Fibroblast of lung (primary cell): ENCODE data around the gene SLIT1. TPM values are rescaled to one million over a fixed set of nuclear protein-coding genes. Genes with fewer than 3 reads are reported as not detected.
A peak's percentile ranks its signal among the peaks of the same experiment; 100 is the strongest.

ENCODE experiments used
- DNase-seq, 2 donors: peaks; one replicate each; pipeline versions ENCODE4 v3.0.0 to v3.0.0-alpha.2; 2010; ENCODE audit warnings: low read depth in 2 of 2
- H2AFZ ChIP-seq: 2 replicates; pipeline ENCODE4 v1.5.1; 2012; ENCODE audit warnings: low read length, control low read depth, inconsistent platforms
- H3K27ac ChIP-seq: 2 replicates; pipeline ENCODE4 v1.5.1; 2011; ENCODE audit warnings: low read length, control low read depth; ENCODE audit not compliant: insufficient read depth
- H3K27me3 ChIP-seq: 2 replicates; pipeline ENCODE4 v1.5.1; 2011; ENCODE audit warnings: mild to moderate bottlenecking, low read length; ENCODE audit not compliant: control insufficient read depth, insufficient read depth
- H3K36me3 ChIP-seq: 2 replicates; pipeline ENCODE4 v1.5.1; 2011; ENCODE audit warnings: low read length; ENCODE audit not compliant: control insufficient read depth, insufficient read depth
- H3K4me1 ChIP-seq: 2 replicates; pipeline ENCODE4 v1.5.1; 2011; ENCODE audit warnings: low read length; ENCODE audit not compliant: control insufficient read depth, insufficient read depth; ENCODE audit errors: extremely low read depth
- H3K4me2 ChIP-seq: 2 replicates; pipeline ENCODE4 v1.5.1; 2011; ENCODE audit warnings: low read length, control low read depth; ENCODE audit not compliant: insufficient read depth; ENCODE audit errors: extremely low read depth
- H3K4me3 ChIP-seq, 4 experiments: fragments of 200-600 bp in 1 of 4; sonication (generic) in 1 of 4; replicated peaks in 1 of 4; 2 replicates each; pipeline ENCODE4 v1.5.1; 2011 to 2016; ENCODE audit warnings: low read length in 4 of 4, low read depth in 3 of 4, mild to moderate bottlenecking in 3 of 4, control low read depth in 2 of 4, inconsistent platforms in 1 of 4, mixed read lengths in 1 of 4; ENCODE audit not compliant: insufficient read depth in 1 of 4; ENCODE audit errors: control extremely low read depth in 1 of 4
- H3K79me2 ChIP-seq: 2 replicates; pipeline ENCODE4 v1.5.1; 2012; ENCODE audit warnings: mild to moderate bottlenecking, low read length, inconsistent platforms; ENCODE audit not compliant: control insufficient read depth, insufficient read depth
- H3K9ac ChIP-seq: 2 replicates; pipeline ENCODE4 v1.5.1; 2011; ENCODE audit warnings: mild to moderate bottlenecking, low read length, control low read depth; ENCODE audit not compliant: insufficient read depth
- H3K9me3 ChIP-seq: 2 replicates; pipeline ENCODE4 v1.5.1; 2012; ENCODE audit warnings: low read depth, low read length; ENCODE audit not compliant: control insufficient read depth, insufficient read depth
- H4K20me1 ChIP-seq: 2 replicates; pipeline ENCODE4 v1.5.1; 2011; ENCODE audit warnings: low read length; ENCODE audit not compliant: control insufficient read depth, insufficient read depth; ENCODE audit errors: extremely low read depth
- CTCF ChIP-seq, 2 donors: IDR thresholded peaks in 1 of 2; conservative IDR thresholded peaks in 1 of 2; 1 replicate in 1 of 2; 2 replicates in 1 of 2; pipeline ENCODE4 v1.5.1; 2011 to 2012; ENCODE audit warnings: low read length in 2 of 2, control low read depth in 1 of 2, inconsistent platforms in 1 of 2, low read depth in 1 of 2, mild to moderate bottlenecking in 1 of 2
- EZH2 ChIP-seq: IDR thresholded peaks from 2 replicates; pipeline ENCODE4 v1.5.1; 2012; ENCODE audit warnings: low read length, control low read depth, mild to moderate bottlenecking; ENCODE audit errors: missing control alignments
- polyA plus RNA-seq, 2 donors: library from polyadenylated mRNA; depleted of rRNA in 1 of 2; stranded (reverse) in 1 of 2; unstranded in 1 of 2; fragments of >200 nt; gene quantifications; 2 replicates each; pipeline ENCODE4 v1.2.1, GENCODE V29; 2011 to 2012; ENCODE audit warnings: missing spikeins in 1 of 2
- total RNA-seq: library from RNA; depleted of rRNA; stranded (reverse); fragments of >200 nt; gene quantifications from 2 replicates; pipeline ENCODE4 v1.2.1, GENCODE V29; 2014

The SLIT1 gene
- total and polyA plus RNA-seq, 2 donors (not counting 1 experiment from before 2014, with no cell fraction given): 0.02 to 0.17 TPM

GRCh38 chr10:97072851-97073665, 112.7 kb downstream of the SLIT1 start:
- H3K27ac ChIP-seq: no peak overlapping the region
- no peak overlapping the region for H3K4me3 ChIP-seq
- peak; percentile 96 to 98 for TF ChIP-seq CTCF (conservative IDR thresholded peaks at IDR 0.05 in 1 of 2, IDR thresholded peaks at IDR 0.05 in 1 of 2; ENCODE audit: low read depth in 1 of 2, low read length in 2 of 2)
- no peak for TF ChIP-seq EZH2
- no peak overlapping the region for H3K9ac ChIP-seq
- no peaks in the 10 kb centered on the region for H4K20me1 ChIP-seq
- no peaks in the 10 kb centered on the region for H3K36me3 ChIP-seq
- peak; percentile 47 to 75 for DNase-seq
- no peak overlapping the region for H2AFZ ChIP-seq
- no peak overlapping the region for H3K4me2 ChIP-seq
- H3K27me3 ChIP-seq: peaks cover 3% of the 10 kb centered on the region
- no peaks in the 10 kb centered on the region for H3K4me1 ChIP-seq
- H3K9me3 ChIP-seq: no peaks in the 10 kb centered on the region
- H3K79me2 ChIP-seq: no peaks in the 10 kb centered on the region

DNA sequence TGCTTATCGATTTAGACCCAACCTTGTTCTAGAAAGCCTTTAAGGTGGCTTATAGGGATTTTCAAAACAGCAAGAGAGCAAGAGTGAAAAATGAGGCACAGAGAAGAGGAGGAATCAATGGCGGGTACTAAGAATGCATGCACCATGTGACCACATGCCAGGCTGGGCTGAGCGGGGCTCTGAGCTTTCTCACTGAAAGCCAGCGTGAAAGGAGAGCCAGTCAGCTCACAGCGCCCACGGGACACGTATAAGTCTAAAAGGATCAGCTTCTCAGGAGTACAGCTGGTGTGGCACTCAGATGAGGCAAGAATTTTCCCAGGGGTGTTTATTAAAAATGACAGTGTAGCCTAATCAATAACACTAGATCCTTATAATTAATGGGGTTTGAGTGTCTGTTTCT, 114.3 kb downstream of the SLIT1 start:
- TF ChIP-seq CTCF (conservative IDR thresholded peaks at IDR 0.05 in 1 of 2, IDR thresholded peaks at IDR 0.05 in 1 of 2; ENCODE audit: low read depth in 1 of 2, low read length in 2 of 2) (no peak), EZH2 (no peak)
- Histone ChIP-seq H4K20me1 (no peaks in the 10 kb centered on the region), H2AFZ (no peak overlapping the region), H3K9ac (no peak overlapping the region), H3K4me1 (no peaks in the 10 kb centered on the region), H3K36me3 (no peaks in the 10 kb centered on the region), H3K4me3 (no peak overlapping the region), H3K4me2 (no peak overlapping the region), H3K27me3 (peaks cover 3% of the 10 kb centered on the region), H3K79me2 (no peaks in the 10 kb centered on the region), H3K9me3 (no peaks in the 10 kb centered on the region), H3K27ac (no peak overlapping the region)
- DNase-seq: no peak

- no peak for TF ChIP-seq EZH2
- TF ChIP-seq CTCF (conservative IDR thresholded peaks at IDR 0.05 in 1 of 2, IDR thresholded peaks at IDR 0.05 in 1 of 2; ENCODE audit: low read depth in 1 of 2, low read length in 2 of 2): no peak
These were observed 116.0 kb downstream of the SLIT1 start for GRCh38 chr10:97069576-97070362.

More at GRCh38 chr10:97069576-97070362, 116.0 kb downstream of the SLIT1 start:
- no peak overlapping the region for H3K4me3 ChIP-seq
- peak; percentile 6 to 22 for DNase-seq
- no peak overlapping the region for H3K27ac ChIP-seq
- no peaks in the 10 kb centered on the region for H3K36me3 ChIP-seq
- no peak overlapping the region for H2AFZ ChIP-seq
- no peak overlapping the region for H3K9ac ChIP-seq
- H3K79me2 ChIP-seq: no peaks in the 10 kb centered on the region
- no peaks in the 10 kb centered on the region for H3K9me3 ChIP-seq
- no peak overlapping the region for H3K4me2 ChIP-seq
- peaks cover 3% of the 10 kb centered on the region for H3K27me3 ChIP-seq
- H3K4me1 ChIP-seq: no peaks in the 10 kb centered on the region
- H4K20me1 ChIP-seq: no peaks in the 10 kb centered on the region
